OCI-LY3 (cell line): Measurements from ENCODE around the gene C10orf71.

ENCODE experiments used
- EZH2phosphoT487 ChIP-seq: fragments of 200-600 bp; shearing (Covaris generic); IDR thresholded peaks from 2 replicates; pipeline ENCODE4 v1.6.1; 2018; ENCODE audit warnings: antibody characterized with exemption, mixed run types, low read depth
- TF ChIP-seq, protein P1 (sequence below): fragments of 200-600, 300-600 bp; sonication (generic); IDR thresholded peaks from 2 replicates; pipeline ENCODE4 v1.5.1; 2014; ENCODE audit warnings: antibody characterized with exemption, low read length, low read depth

DNA sequence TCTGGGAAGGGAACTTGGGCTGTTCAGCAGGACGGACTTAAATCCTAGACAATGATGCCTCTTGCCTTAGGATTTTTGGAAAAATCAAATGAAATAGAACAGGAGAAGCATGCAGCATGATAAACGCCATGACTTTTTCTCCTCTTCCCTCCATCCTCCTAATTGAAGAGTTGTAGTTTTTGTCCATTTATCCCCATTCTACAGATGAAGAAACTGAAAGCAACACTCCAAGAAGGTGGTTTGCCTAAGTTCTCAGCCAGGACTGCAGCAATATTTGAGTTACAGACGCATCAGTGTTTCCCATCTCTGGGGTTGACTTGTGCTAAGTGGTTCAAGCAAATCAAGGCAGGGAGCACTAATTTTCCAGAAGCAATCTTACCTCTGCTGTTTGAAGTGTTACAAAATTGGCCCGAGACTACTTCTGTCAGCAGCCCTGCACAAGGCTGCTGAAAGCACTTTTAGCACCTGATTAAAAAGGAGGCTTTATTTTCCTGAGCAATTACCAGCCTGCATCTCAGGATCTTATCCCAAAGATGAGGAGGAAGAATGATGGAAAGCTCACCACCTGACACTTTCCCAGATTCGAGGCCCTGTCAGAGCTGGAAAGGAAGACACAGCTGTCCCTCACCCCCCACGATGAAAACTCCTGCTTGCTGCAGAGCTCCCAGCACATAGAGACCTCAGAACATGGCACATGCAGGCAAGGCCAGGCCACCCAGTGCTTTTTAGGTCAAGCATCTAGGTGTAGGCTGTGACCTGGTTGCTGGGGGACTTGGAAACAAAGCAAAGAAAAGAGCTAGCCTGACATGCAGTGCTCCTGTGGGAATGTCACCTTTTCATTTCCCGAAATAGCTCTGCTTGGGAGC is 19.7 kb upstream of the C10orf71 start:
- TF ChIP-seq, protein P1, sequence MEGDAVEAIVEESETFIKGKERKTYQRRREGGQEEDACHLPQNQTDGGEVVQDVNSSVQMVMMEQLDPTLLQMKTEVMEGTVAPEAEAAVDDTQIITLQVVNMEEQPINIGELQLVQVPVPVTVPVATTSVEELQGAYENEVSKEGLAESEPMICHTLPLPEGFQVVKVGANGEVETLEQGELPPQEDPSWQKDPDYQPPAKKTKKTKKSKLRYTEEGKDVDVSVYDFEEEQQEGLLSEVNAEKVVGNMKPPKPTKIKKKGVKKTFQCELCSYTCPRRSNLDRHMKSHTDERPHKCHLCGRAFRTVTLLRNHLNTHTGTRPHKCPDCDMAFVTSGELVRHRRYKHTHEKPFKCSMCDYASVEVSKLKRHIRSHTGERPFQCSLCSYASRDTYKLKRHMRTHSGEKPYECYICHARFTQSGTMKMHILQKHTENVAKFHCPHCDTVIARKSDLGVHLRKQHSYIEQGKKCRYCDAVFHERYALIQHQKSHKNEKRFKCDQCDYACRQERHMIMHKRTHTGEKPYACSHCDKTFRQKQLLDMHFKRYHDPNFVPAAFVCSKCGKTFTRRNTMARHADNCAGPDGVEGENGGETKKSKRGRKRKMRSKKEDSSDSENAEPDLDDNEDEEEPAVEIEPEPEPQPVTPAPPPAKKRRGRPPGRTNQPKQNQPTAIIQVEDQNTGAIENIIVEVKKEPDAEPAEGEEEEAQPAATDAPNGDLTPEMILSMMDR, result no peak
- no peak for TF ChIP-seq EZH2phosphoT487
